Esophagus squamous epithelium (tissue), 5 donors: ENCODE data around the gene KRTAP10-2. TPM values are rescaled to one million over a fixed set of nuclear protein-coding genes. Genes with fewer than 3 reads are reported as not detected.

Experiments used
- DNase-seq: peaks from one replicate; lab custom pipeline; 2025; lab: John Stamatoyannopoulos, UW
- H3K27ac ChIP-seq, 4 donors: fragments of 200-600 bp; sonication (generic); one replicate each; pipeline ENCODE4 v1.5.1; 2016 to 2019; ENCODE audit warnings: mild to moderate bottlenecking in 1 of 4
- H3K27me3 ChIP-seq, 4 donors: fragments of 200-600 bp; sonication (generic); 1 replicate in 3 of 4; 2 replicates in 1 of 4; pipeline versions ENCODE4 v1.5.1 to v1.6.0; 2017 to 2021; ENCODE audit warnings: antibody characterized with exemption in 1 of 4
- H3K36me3 ChIP-seq, 3 donors: fragments of 200-600 bp; sonication (generic); one replicate each; pipeline ENCODE4 v1.5.1; 2016 to 2019
- H3K4me1 ChIP-seq, 3 donors: fragments of 200-600 bp; sonication (generic); one replicate each; pipeline ENCODE4 v1.5.1; 2017 to 2019
- H3K4me3 ChIP-seq, 4 donors: fragments of 200-600 bp; sonication (generic); 1 replicate in 3 of 4; 2 replicates in 1 of 4; pipeline ENCODE4 v1.5.1; 2016 to 2019; ENCODE audit warnings: mild to moderate bottlenecking in 2 of 4, moderate library complexity in 1 of 4
- H3K9me3 ChIP-seq, 3 donors: fragments of 200-600 bp; sonication (generic); one replicate each; pipeline ENCODE4 v1.5.1; 2016 to 2019
- POLR2A ChIP-seq, 4 donors: fragments of 450-650 bp; IDR thresholded peaks; one replicate each; pipeline ENCODE4 v1.6.1; 2017; ENCODE audit warnings: antibody characterized with exemption in 4 of 4, mild to moderate bottlenecking in 4 of 4, moderate library complexity in 3 of 4
- WGBS, 2 donors: methylation state at CpG; one replicate each; pipeline ENCODE4 v1.1.5; 2018; 5-methylcytosine and 5-hydroxymethylcytosine counted together
- intact Hi-C: fragments of 100-400 bp; cut with DNase I; formaldehyde crosslinking; loops from one replicate; pipeline ENCODE4 v1.15.0; 2022
- total RNA-seq, 4 donors: library from RNA; depleted of rRNA; stranded (reverse); fragments of >200 nt; gene quantifications; one replicate each; pipeline ENCODE4 v1.1.0, GENCODE V29; 2016
- TF ChIP-seq, protein P1 (sequence below), 6 experiments: fragments of 450-650 bp in 4 of 6; fragments of 200-600 bp in 2 of 6; sonication (generic) in 2 of 6; IDR thresholded peaks; one replicate each; pipeline ENCODE4 v1.5.1; 2016 to 2019; ENCODE audit warnings: antibody characterized with exemption in 6 of 6, mild to moderate bottlenecking in 4 of 6, moderate library complexity in 4 of 6
- donor health status: DM: yes; HTN: yes; CAD: no.

Gene KRTAP10-2
- total RNA-seq, 4 donors from 2014 or later, result not detected

DNA sequence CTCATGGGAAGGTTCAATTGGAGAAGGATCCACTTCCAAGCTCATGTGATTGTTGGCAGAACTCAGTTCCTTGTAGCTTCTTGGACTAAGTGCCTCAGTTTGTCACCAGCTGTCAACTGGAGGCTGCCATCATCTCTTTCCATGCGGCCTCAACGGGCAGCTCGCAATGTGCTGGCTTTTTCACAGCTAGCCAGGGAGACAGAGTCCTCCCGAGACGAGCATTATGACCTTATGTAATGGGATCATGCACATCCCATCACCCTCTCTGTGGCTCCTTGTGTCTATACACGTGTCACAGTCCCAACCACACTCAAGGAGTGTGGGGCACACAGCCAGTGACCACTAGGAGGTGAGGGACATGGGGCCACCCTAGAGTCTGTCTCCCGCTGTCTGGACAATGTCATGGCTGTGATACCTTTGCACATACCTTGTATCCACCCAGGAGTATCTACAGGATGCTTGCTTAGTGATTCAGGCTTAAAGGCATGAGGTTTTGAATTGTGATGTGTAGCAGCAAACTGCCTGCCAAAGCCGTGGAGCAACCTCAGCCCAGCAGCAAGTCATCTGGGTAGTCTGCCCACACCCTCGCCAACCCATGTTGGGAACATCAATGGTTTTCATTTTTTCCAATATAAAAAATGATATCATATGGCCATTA lies 44.9 kb upstream of the KRTAP10-2 start:
- H3K27ac ChIP-seq, result no peak overlapping the region
- TF ChIP-seq POLR2A (IDR thresholded peaks at IDR 0.05), result no peak
- TF ChIP-seq, protein P1, sequence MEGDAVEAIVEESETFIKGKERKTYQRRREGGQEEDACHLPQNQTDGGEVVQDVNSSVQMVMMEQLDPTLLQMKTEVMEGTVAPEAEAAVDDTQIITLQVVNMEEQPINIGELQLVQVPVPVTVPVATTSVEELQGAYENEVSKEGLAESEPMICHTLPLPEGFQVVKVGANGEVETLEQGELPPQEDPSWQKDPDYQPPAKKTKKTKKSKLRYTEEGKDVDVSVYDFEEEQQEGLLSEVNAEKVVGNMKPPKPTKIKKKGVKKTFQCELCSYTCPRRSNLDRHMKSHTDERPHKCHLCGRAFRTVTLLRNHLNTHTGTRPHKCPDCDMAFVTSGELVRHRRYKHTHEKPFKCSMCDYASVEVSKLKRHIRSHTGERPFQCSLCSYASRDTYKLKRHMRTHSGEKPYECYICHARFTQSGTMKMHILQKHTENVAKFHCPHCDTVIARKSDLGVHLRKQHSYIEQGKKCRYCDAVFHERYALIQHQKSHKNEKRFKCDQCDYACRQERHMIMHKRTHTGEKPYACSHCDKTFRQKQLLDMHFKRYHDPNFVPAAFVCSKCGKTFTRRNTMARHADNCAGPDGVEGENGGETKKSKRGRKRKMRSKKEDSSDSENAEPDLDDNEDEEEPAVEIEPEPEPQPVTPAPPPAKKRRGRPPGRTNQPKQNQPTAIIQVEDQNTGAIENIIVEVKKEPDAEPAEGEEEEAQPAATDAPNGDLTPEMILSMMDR (IDR thresholded peaks at IDR 0.05), result no peak
- DNase-seq, result no peak
- H3K4me1 ChIP-seq, result peaks cover 0 to 15% (median 0%) of the 10 kb centered on the region in 3 donors
- H3K4me3 ChIP-seq, result no peak overlapping the region
- H3K9me3 ChIP-seq, result no peaks in the 10 kb centered on the region
- no peaks in the 10 kb centered on the region for H3K36me3 ChIP-seq
- H3K27me3 ChIP-seq, result peaks cover 0 to 65% (median 0%) of the 10 kb centered on the region in 4 donors
- WGBS, 2 donors, result 40 to 66% methylated on average over 4 to 9 of the region's 9 CpGs
- intact Hi-C loops, result no loop called here

DNA sequence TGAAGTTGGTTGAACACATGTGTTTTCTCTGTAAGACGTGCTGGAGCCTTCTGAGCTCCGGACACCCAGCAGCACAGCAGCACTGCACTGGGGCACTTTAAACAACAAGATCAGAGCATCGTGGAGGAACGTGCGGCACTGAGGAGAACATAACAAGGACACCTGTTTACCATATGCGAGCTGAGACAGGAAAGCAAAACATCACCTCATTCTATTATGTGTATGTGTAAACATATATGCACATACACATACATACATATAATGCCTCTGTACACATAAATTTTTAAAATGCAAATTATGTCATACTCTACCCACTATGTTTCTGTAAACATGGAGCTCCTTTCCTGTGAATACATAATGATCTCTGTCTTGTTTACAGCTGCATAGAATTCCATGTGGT lies 44.2 kb upstream of the KRTAP10-2 start:
- H3K4me1 ChIP-seq, result peaks cover 0 to 15% (median 0%) of the 10 kb centered on the region in 3 donors
- H3K36me3 ChIP-seq, result no peaks in the 10 kb centered on the region
- intact Hi-C loops, result no loop called here
- H3K4me3 ChIP-seq, result no peak overlapping the region
- 62 to 66% methylated on average over 6 of the region's 6 CpGs for WGBS, 2 donors
- H3K27me3 ChIP-seq, result peaks cover 0 to 71% (median 0%) of the 10 kb centered on the region in 4 donors
- no peak for DNase-seq
- H3K27ac ChIP-seq, result no peak overlapping the region
- TF ChIP-seq POLR2A (IDR thresholded peaks at IDR 0.05), result no peak
- TF ChIP-seq, protein P1 (IDR thresholded peaks at IDR 0.05), result no peak
- H3K9me3 ChIP-seq, result no peaks in the 10 kb centered on the region

DNA sequence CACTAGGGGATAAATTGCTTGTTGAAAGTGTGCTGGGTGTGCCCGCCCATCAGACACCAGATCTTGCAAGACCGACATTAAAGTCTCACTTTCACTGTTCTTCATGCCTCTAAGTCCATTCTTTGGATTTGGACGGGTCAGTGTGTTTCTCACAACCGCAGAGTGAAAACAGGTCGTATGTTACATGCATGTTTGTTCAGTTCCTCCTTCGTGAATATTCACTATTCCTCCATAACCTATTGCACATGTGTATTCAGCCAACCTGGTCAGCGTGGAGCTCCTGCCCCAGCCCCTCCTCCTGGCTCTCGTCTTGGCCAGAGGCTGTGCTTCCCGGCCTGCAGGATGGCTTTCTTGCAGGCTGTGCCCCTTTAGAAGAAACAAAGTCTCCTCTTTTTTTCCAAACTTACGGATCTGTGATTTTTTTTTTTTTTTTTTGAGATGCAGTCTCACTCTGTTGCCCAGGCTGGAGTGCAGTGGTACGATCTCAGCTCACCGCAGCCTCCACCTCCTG lies 43.2 kb upstream of the KRTAP10-2 start:
- Histone ChIP-seq H3K4me3 (no peak overlapping the region), H3K27ac (no peak overlapping the region), H3K27me3 (peaks cover 0 to 71% (median 0%) of the 10 kb centered on the region in 4 donors), H3K9me3 (no peaks in the 10 kb centered on the region), H3K4me1 (peaks cover 0 to 15% (median 0%) of the 10 kb centered on the region in 3 donors), H3K36me3 (no peaks in the 10 kb centered on the region)
- intact Hi-C loops, result no loop called here
- WGBS, 2 donors, result 74% methylated on average over 11 to 12 of the region's 12 CpGs
- DNase-seq, result no peak
- TF ChIP-seq, protein P1 (IDR thresholded peaks at IDR 0.05), result no peak
- no peak for TF ChIP-seq POLR2A (IDR thresholded peaks at IDR 0.05)

DNA sequence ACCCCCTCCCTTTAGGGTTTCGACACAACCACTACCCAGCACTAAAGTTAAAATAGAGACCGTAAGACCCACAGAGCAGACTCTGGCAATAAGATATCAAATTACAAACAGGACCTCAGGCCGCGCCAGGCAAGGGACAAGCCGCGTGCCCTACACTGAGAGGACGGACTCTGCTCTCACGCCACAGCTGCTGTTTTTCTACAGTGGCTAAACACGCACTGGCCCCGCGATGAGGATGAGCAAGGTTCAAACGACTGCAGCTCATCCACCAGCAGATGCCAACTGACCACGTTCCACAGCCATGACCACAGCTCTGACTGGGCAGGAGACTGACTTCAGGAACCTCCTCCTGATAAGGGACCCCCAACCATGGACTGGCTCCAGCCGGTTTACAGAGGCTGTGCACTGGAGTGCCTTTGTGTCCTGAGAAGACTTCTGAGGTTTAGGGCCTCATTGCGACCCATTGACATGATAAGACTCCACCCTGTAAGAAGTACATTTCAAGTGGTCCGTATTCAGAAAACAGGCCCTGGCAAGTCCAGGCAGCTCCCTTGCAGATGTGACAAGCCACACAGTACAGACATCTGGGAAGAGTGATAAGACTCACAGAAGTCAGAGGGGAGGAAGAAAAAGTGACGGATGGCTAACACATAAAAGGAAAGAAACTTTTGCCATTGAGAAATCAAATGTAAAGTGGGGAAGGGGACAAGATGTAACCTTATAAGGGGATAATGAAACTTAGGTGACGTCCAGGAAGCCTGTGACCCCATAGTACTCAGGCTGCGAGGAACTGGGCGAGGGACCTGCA lies 42.5 kb upstream of the KRTAP10-2 start:
- H3K36me3 ChIP-seq, result no peaks in the 10 kb centered on the region
- no peak overlapping the region for H3K4me3 ChIP-seq
- H3K27me3 ChIP-seq, result peaks cover 0 to 71% (median 0%) of the 10 kb centered on the region in 4 donors
- H3K27ac ChIP-seq, result no peak overlapping the region
- WGBS, 2 donors, result 61 to 62% methylated on average over 12 to 18 of the region's 20 CpGs
- H3K4me1 ChIP-seq, result peaks cover 0 to 15% (median 0%) of the 10 kb centered on the region in 3 donors
- no peak for DNase-seq
- TF ChIP-seq POLR2A (IDR thresholded peaks at IDR 0.05), result no peak
- TF ChIP-seq, protein P1 (IDR thresholded peaks at IDR 0.05), result no peak
- H3K9me3 ChIP-seq, result no peaks in the 10 kb centered on the region
- intact Hi-C loops, result no loop called here
